ENCODE data around the gene JCAD. TPM values are rescaled to one million over a fixed set of nuclear protein-coding genes. Genes with fewer than 3 reads are reported as not detected.

The JCAD gene
- total and polyA plus RNA-seq, 9 of the 15 experiments (the other 6 are each of a cell fraction or from before 2014, with no cell fraction given) = not detected

GRCh38 chr10:30070001-30070685, 10.8 kb upstream of the JCAD start (continued):
- TF ChIP-seq E2F5 (CRISPR knock-in tag; IDR thresholded peaks at IDR 0.05) (no peak), RBFOX2 (IDR thresholded peaks at IDR 0.05; ENCODE audit: low read depth, low read length) (no peak), CHD2 (IDR thresholded peaks at IDR 0.05; ENCODE audit: low read depth, low read length) (no peak), SMAD4 (CRISPR knock-in tag; conservative IDR thresholded peaks at IDR 0.05) (peak; percentile 86), ZBTB12 (CRISPR knock-in tag; IDR thresholded peaks at IDR 0.05) (no peak), SPI1 (IDR thresholded peaks at IDR 0.05; ENCODE audit: borderline replicate concordance, low read depth, low read length) (no peak), FOXJ2 (tag; IDR thresholded peaks at IDR 0.05) (peak; percentile 97), ZNF41 (CRISPR knock-in tag; conservative IDR thresholded peaks at IDR 0.05) (no peak), ZKSCAN8 (CRISPR knock-in tag; IDR thresholded peaks at IDR 0.05) (peak; percentile 31; the same call in 1 of the 2 replicates), MBD2 (IDR thresholded peaks at IDR 0.05; ENCODE audit: borderline replicate concordance, low read depth) (no peak), HDAC8 (tag; IDR thresholded peaks at IDR 0.05) (no peak), KAT7 (CRISPR knock-in tag; IDR thresholded peaks at IDR 0.05; ENCODE audit: borderline replicate concordance) (no peak), ZFP1 (CRISPR knock-in tag; IDR thresholded peaks at IDR 0.05) (no peak), HBP1 (CRISPR knock-in tag; IDR thresholded peaks at IDR 0.05) (no peak), ETV5 (CRISPR knock-in tag; IDR thresholded peaks at IDR 0.05; ENCODE audit: low read depth) (no peak), SMARCB1 (IDR thresholded peaks at IDR 0.05; ENCODE audit: insufficient read length, low read depth) (no peak), CBX2 (IDR thresholded peaks at IDR 0.05; ENCODE audit: insufficient read depth, low read length, poor library complexity, severe bottlenecking) (no peak), TRIM25 (IDR thresholded peaks at IDR 0.05; ENCODE audit: borderline replicate concordance) (no peak), RBM15 (IDR thresholded peaks at IDR 0.05; ENCODE audit: insufficient read depth, low read length) (no peak), KLF13 (tag; IDR thresholded peaks at IDR 0.05; ENCODE audit: borderline replicate concordance, low read depth) (no peak), ZNF507 (tag; conservative IDR thresholded peaks at IDR 0.05) (no peak), CHD4 (IDR thresholded peaks at IDR 0.05; ENCODE audit: insufficient read depth, insufficient replicate concordance, low read depth, low read length, poor library complexity, severe bottlenecking) (no peak), ARID1B (IDR thresholded peaks at IDR 0.05) (peak; percentile 93), ZNF445 (CRISPR knock-in tag; IDR thresholded peaks at IDR 0.05; ENCODE audit: low read depth) (no peak)

Measured in K562 (cell line).